ENCODE data around the gene ZNF804A. TPM values are rescaled to one million over a fixed set of nuclear protein-coding genes. Genes with fewer than 3 reads are reported as not detected.
A peak's percentile ranks its signal among the peaks of the same experiment; 100 is the strongest.

Gene ZNF804A
- total and polyA plus RNA-seq, 4 donors: 0.07 to 0.37 (median 0.13) TPM

- Histone ChIP-seq H3K27ac (ENCODE audit: low read depth in 1 of 2, low read length in 2 of 2) (peak overlapping the region in 1 of 2 donors; percentile 66), H3K9me3 (ENCODE audit: control insufficient read depth in 4 of 4, low read length in 3 of 4) (no peaks in the 10 kb centered on the region), H3K4me3 (ENCODE audit: low read depth in 1 of 3, low read length in 3 of 3) (peak overlapping the region in 2 of 3 donors; percentile 86 to 92), H3K36me3 (ENCODE audit: control insufficient read depth in 4 of 4, insufficient read depth in 3 of 4, low read depth in 1 of 4, low read length in 3 of 4) (no peaks in the 10 kb centered on the region), H3K4me1 (ENCODE audit: control insufficient read depth in 4 of 4, insufficient read depth in 4 of 4, low read length in 3 of 4) (peaks cover 4 to 18% (median 13%) of the 10 kb centered on the region in 4 donors), H3K27me3 (ENCODE audit: control insufficient read depth in 4 of 4, insufficient read depth in 4 of 4, low read length in 3 of 4) (no peaks in the 10 kb centered on the region), H3K9ac (ENCODE audit: low read depth in 1 of 2, low read length in 2 of 2) (no peak overlapping the region)
- 43% methylated on average over 7 of the region's 7 CpGs for WGBS
- TF ChIP-seq, protein P1, sequence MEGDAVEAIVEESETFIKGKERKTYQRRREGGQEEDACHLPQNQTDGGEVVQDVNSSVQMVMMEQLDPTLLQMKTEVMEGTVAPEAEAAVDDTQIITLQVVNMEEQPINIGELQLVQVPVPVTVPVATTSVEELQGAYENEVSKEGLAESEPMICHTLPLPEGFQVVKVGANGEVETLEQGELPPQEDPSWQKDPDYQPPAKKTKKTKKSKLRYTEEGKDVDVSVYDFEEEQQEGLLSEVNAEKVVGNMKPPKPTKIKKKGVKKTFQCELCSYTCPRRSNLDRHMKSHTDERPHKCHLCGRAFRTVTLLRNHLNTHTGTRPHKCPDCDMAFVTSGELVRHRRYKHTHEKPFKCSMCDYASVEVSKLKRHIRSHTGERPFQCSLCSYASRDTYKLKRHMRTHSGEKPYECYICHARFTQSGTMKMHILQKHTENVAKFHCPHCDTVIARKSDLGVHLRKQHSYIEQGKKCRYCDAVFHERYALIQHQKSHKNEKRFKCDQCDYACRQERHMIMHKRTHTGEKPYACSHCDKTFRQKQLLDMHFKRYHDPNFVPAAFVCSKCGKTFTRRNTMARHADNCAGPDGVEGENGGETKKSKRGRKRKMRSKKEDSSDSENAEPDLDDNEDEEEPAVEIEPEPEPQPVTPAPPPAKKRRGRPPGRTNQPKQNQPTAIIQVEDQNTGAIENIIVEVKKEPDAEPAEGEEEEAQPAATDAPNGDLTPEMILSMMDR (IDR thresholded peaks at IDR 0.05; ENCODE audit: low read depth, low read length, missing input control): no peak
- TF ChIP-seq, protein P2, sequence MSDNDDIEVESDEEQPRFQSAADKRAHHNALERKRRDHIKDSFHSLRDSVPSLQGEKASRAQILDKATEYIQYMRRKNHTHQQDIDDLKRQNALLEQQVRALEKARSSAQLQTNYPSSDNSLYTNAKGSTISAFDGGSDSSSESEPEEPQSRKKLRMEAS (IDR thresholded peaks at IDR 0.05): no peak
- TF ChIP-seq ATF3 (IDR thresholded peaks at IDR 0.05) (no peak), HNF4A (conservative IDR thresholded peaks at IDR 0.05) (no peak), FOXA1 (IDR thresholded peaks at IDR 0.05) (no peak), TAF1 (conservative IDR thresholded peaks at IDR 0.05) (no peak), GABPA (IDR thresholded peaks at IDR 0.05 in 1 of 2, conservative IDR thresholded peaks at IDR 0.05 in 1 of 2) (no peak), RAD21 (IDR thresholded peaks at IDR 0.05) (no peak), EGR1 (IDR thresholded peaks at IDR 0.05; ENCODE audit: low read depth in 2 of 2) (no peak), RXRA (IDR thresholded peaks at IDR 0.05) (no peak), FOXA2 (IDR thresholded peaks at IDR 0.05) (no peak), REST (IDR thresholded peaks at IDR 0.05) (no peak), YY1 (IDR thresholded peaks at IDR 0.05) (no peak)
- DNase-seq (ENCODE audit: low spot score): no peak
Observed at GRCh38 chr2:184599054-184599871, 934 bp downstream of the ZNF804A start.

DNA sequence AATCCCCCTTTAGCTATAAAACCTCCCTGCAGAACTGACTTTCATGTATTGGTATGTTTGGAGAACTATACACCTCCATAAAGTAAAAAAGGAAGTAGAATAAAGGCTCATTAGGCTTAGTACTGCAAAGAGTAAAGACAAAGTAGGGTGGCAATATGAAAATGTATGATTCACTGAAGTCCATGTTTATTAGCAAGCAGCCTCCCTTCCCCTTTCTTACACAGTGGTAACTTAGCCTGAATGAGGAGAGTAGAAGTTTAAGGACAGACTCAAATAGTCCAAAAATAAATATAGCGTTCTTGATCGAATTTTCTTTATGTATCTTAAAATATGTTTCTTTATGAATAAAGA, 1.5 kb downstream of the ZNF804A start:
- DNase-seq (ENCODE audit: low spot score): no peak
- WGBS: 85% methylated on average over 2 of the region's 2 CpGs
- Histone ChIP-seq H3K4me1 (ENCODE audit: control insufficient read depth in 4 of 4, insufficient read depth in 4 of 4, low read length in 3 of 4) (peaks cover 4 to 18% (median 13%) of the 10 kb centered on the region in 4 donors), H3K4me3 (ENCODE audit: low read depth in 1 of 3, low read length in 3 of 3) (no peak overlapping the region), H3K9me3 (ENCODE audit: control insufficient read depth in 4 of 4, low read length in 3 of 4) (no peaks in the 10 kb centered on the region), H3K9ac (ENCODE audit: low read depth in 1 of 2, low read length in 2 of 2) (no peak overlapping the region), H3K27ac (ENCODE audit: low read depth in 1 of 2, low read length in 2 of 2) (no peak overlapping the region), H3K36me3 (ENCODE audit: control insufficient read depth in 4 of 4, insufficient read depth in 3 of 4, low read depth in 1 of 4, low read length in 3 of 4) (no peaks in the 10 kb centered on the region), H3K27me3 (ENCODE audit: control insufficient read depth in 4 of 4, insufficient read depth in 4 of 4, low read length in 3 of 4) (no peaks in the 10 kb centered on the region)
- TF ChIP-seq HNF4G (IDR thresholded peaks at IDR 0.05): no peak
- no peak for TF ChIP-seq NR2F2 (IDR thresholded peaks at IDR 0.05)
- no peak for TF ChIP-seq SP1 (IDR thresholded peaks at IDR 0.05)
- TF ChIP-seq REST (IDR thresholded peaks at IDR 0.05): no peak
- no peak for TF ChIP-seq ZBTB33 (IDR thresholded peaks at IDR 0.05)

Measured in liver (tissue), 9 donors.